Right lobe of liver (tissue), 6 donors: ENCODE results near the gene FGFR1OP2. TPM values are rescaled to one million over a fixed set of nuclear protein-coding genes. Genes with fewer than 3 reads are reported as not detected.

Experiments used
- ATAC-seq, 4 donors: fragments of 200-7000 bp; cut with Tn5 transposase; one replicate each; pipeline ENCODE4 v1.9.1; 2020; ENCODE audit warnings: mild to moderate bottlenecking in 4 of 4, moderate library complexity in 4 of 4
- DNase-seq, 3 donors: peaks; one replicate each; pipeline ENCODE4 v3.0.0-alpha.2; 2020
- H3K27ac ChIP-seq, 3 donors: fragments of 200-600 bp; one replicate each; pipeline ENCODE4 v1.8.0; 2022
- H3K27me3 ChIP-seq, 2 donors: fragments of 200-600 bp; one replicate each; pipeline ENCODE4 v1.8.0; 2022
- H3K36me3 ChIP-seq, 4 donors: fragments of 200-600 bp; sonication (generic) in 1 of 4; one replicate each; pipeline versions ENCODE4 v1.5.1 to v1.8.0; 2017 to 2022; ENCODE audit warnings: control low read depth in 1 of 4
- H3K4me1 ChIP-seq, 4 donors: fragments of 200-600 bp; sonication (generic) in 1 of 4; one replicate each; pipeline versions ENCODE4 v1.5.1 to v1.8.0; 2017 to 2022; ENCODE audit warnings: control low read depth in 1 of 4
- H3K4me3 ChIP-seq, 3 donors: fragments of 200-600 bp; one replicate each; pipeline ENCODE4 v1.8.0; 2022
- H3K9me3 ChIP-seq, 4 donors: fragments of 200-600 bp; sonication (generic) in 1 of 4; one replicate each; pipeline versions ENCODE4 v1.5.1 to v1.8.0; 2017 to 2022; ENCODE audit warnings: control low read depth in 1 of 4
- CTCF ChIP-seq, 4 donors: fragments of 200-600 bp in 3 of 4; fragments of 450-650 bp in 1 of 4; IDR thresholded peaks; one replicate each; pipeline versions ENCODE4 v1.5.1 to v1.8.0; 2016 to 2022; ENCODE audit warnings: antibody characterized with exemption in 4 of 4, mild to moderate bottlenecking in 2 of 4
- POLR2A ChIP-seq: fragments of 450-650 bp; IDR thresholded peaks from one replicate; pipeline ENCODE4 v1.6.1; 2017; ENCODE audit warnings: antibody characterized with exemption, mild to moderate bottlenecking
- WGBS: methylation state at CpG from one replicate; pipeline ENCODE4 v1.1.6; 2018; ENCODE audit warnings: low coverage, low lambda C conversion rate; ENCODE audit not compliant: insufficient coverage; ENCODE audit errors: missing lambda C conversion rate; 5-methylcytosine and 5-hydroxymethylcytosine counted together
- intact Hi-C, 2 donors: fragments of 100-400 bp; cut with DNase I; formaldehyde crosslinking; loops; one replicate each; pipeline versions ENCODE4 v1.11.2 to v1.14.1; 2022
- total RNA-seq, 6 experiments: library from RNA; depleted of rRNA in 2 of 6; stranded (reverse); fragments of >200 nt in 2 of 6; fragmentation: NEBNext Ultra II Directional in 3 of 6; extraction: Animal tissue kit (Norgen Biotek cat#: 25700) in 3 of 6; gene quantifications; one replicate each; pipeline versions ENCODE4 v1.1.0 to v1.2.4, GENCODE V29; 2016 to 2023
- donor health status: DM: no; HTN: yes; CAD: no.
- donor health status: DM: no; HTN: no; CAD: no.
- donor health status: DM: no; HTN: no; CAD: no.
- donor health status: DM: no; HTN: yes; CAD: no.
- donor health status: DM: no; HTN: yes; CAD: no.

FGFR1OP2 gene
- total RNA-seq, 6 experiments from 2014 or later: 13.3 to 29.6 (median 20.1) TPM

- H3K27me3 ChIP-seq: no peaks in the 10 kb centered on the region
- no peak overlapping the region for H3K27ac ChIP-seq
- no peak overlapping the region for H3K4me3 ChIP-seq
- intact Hi-C loops: loop anchor here in 1 of 2 donors (10.0 kb wide), 1 partner anchor 79 kb away; the partner anchor contains the start of gene TM7SF3
- H3K9me3 ChIP-seq: no peaks in the 10 kb centered on the region
- 72% methylated on average over 7 of the region's 7 CpGs for WGBS
- no peak for DNase-seq
- H3K4me1 ChIP-seq: peaks cover 0 to 28% (median 9%) of the 10 kb centered on the region in 4 donors
- no peak for ATAC-seq
- H3K36me3 ChIP-seq: peaks cover 0 to 3% (median 0%) of the 10 kb centered on the region in 4 donors
- TF ChIP-seq POLR2A (no peak), CTCF (IDR thresholded peaks at IDR 0.05) (no peak)
Observed at GRCh38 chr12:26935636-26936378, 2.5 kb upstream of the FGFR1OP2 start.

DNA sequence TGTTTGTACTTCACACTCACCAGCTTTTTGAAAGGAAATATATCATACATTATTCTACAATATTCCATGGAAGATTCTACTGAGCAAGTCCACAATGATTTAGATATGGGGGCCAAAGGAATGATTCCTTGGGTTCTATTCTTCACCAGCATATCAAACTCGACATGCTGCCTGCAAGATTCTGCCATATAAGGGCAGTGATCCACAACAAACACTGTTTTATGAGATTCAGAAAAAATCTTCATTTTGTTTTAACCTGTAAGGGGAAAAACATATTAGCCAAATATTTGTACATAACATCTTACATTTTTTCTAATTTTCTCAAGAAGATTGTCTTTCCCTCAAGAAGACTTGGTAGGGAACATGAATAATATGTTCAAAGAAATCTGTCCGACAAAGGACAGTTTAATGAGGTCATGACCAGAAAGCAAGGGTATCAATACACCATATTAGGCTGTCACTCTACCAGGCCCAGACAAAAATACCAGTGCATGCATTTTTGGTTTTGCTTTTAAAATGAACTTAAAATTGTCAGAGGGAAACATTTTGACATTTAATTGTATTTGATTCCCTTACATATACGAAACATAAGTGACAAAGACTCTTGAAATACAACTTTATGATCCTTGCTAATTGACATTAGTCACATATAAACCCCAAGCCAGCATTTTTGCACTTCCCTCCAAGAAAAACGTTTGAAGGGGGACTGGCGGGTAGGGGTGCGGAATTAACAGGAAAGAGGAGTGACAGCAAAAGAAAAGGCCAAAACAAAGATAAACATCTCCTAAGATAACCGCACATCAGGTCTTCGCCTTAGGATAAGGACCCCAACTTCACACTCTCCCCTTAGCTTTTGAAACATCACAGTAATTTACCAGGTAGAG, 1.5 kb upstream of the FGFR1OP2 start:
- Histone ChIP-seq H3K4me1 (peaks cover 0 to 29% (median 9%) of the 10 kb centered on the region in 4 donors), H3K36me3 (peaks cover 0 to 3% (median 0%) of the 10 kb centered on the region in 4 donors), H3K27ac (peak overlapping the region in 2 of 3 donors; percentile 92 to 93), H3K9me3 (no peaks in the 10 kb centered on the region), H3K27me3 (no peaks in the 10 kb centered on the region), H3K4me3 (peak overlapping the region; percentile 87 to 94 (median 90))
- ATAC-seq (no peak), DNase-seq (no peak)
- intact Hi-C loops: loop anchor here in 1 of 2 donors (10.0 kb wide), 1 partner anchor 78 kb away; the partner anchor contains the start of gene TM7SF3
- WGBS: 17% methylated on average over 8 of the region's 8 CpGs
- TF ChIP-seq CTCF (IDR thresholded peaks at IDR 0.05) (no peak), POLR2A (no peak)

GRCh38 chr12:26937443-26937862, 817 bp upstream of the FGFR1OP2 start:
- Histone ChIP-seq H3K4me3 (peak overlapping the region; percentile 87 to 94 (median 90)), H3K27me3 (no peaks in the 10 kb centered on the region), H3K36me3 (peaks cover 0 to 3% (median 0%) of the 10 kb centered on the region in 4 donors), H3K4me1 (peaks cover 0 to 35% (median 9%) of the 10 kb centered on the region in 4 donors), H3K9me3 (no peaks in the 10 kb centered on the region), H3K27ac (peak overlapping the region; percentile 92 to 96 (median 93))
- intact Hi-C loops: loop anchor here in 1 of 2 donors (10.0 kb wide), 1 partner anchor 77 kb away; the partner anchor contains the start of gene TM7SF3
- under 1% methylated on average over 10 of the region's 10 CpGs for WGBS
- TF ChIP-seq CTCF (IDR thresholded peaks at IDR 0.05) (no peak), POLR2A (no peak)
- no peak for DNase-seq
- no peak for ATAC-seq

- intact Hi-C loops: loop anchor here in 1 of 2 donors (10.0 kb wide), 1 partner anchor 76 kb away; the partner anchor contains the start of gene TM7SF3
- peaks cover 0 to 39% (median 9%) of the 10 kb centered on the region in 4 donors for H3K4me1 ChIP-seq
Observed at GRCh38 chr12:26938701-26939062, 412 bp downstream of the FGFR1OP2 start.

More at GRCh38 chr12:26938701-26939062, 412 bp downstream of the FGFR1OP2 start:
- WGBS: 0% methylated on average over 10 of the region's 28 CpGs
- Histone ChIP-seq H3K27me3 (no peaks in the 10 kb centered on the region), H3K4me3 (peak overlapping the region; percentile 87 to 94 (median 90)), H3K36me3 (peaks cover 0 to 3% (median 0%) of the 10 kb centered on the region in 4 donors), H3K27ac (peak overlapping the region; percentile 92 to 96 (median 93)), H3K9me3 (no peaks in the 10 kb centered on the region)
- ATAC-seq (peak; percentile 12 to 38 (median 16)), DNase-seq (no peak)
- no peak for TF ChIP-seq CTCF (IDR thresholded peaks at IDR 0.05)
- no peak for TF ChIP-seq POLR2A
